ENCODE data around the gene TRABD2B. TPM values are rescaled to one million over a fixed set of nuclear protein-coding genes. Genes with fewer than 3 reads are reported as not detected.

The TRABD2B gene
- total and polyA plus RNA-seq, 7 donors = 0.08 to 0.76 (median 0.42) TPM

DNA sequence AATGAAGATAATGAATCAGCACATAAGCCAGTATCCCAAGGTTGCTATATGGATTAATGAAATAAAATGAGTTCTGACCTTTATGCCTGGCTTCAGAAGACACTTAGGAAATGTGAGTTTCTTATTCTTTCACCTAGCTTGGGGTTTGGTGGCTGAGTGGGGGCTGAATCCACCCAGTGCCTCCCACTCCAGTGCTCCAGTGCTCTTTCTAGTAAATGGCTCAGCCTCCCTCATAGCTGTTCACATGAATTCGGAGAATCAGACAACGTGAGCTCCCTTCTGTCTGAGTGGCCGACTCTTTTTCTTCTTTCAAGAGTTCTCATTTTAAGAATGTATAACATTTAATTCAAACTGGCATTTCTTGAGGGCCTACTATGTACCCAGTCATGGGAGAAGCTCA, 43.5 kb downstream of the TRABD2B start:
- Histone ChIP-seq H3K27ac (no peak overlapping the region), H3K4me3 (no peak overlapping the region), H3K36me3 (ENCODE audit: insufficient read depth in 1 of 2, low read depth in 1 of 2) (no peaks in the 10 kb centered on the region), H3K27me3 (ENCODE audit: insufficient read depth in 3 of 3, low read length in 2 of 3) (no peaks in the 10 kb centered on the region), H3K9me3 (no peaks in the 10 kb centered on the region), H3K4me1 (no peaks in the 10 kb centered on the region)
- intact Hi-C loops (cut with DNase I) = no loop called here
- DNase-seq (no peak), ATAC-seq (no peak)
- TF ChIP-seq CTCF (IDR thresholded peaks at IDR 0.05) = no peak
- 93 to 97% (median 95%) methylated on average over 3 of the region's 3 CpGs for WGBS, 3 donors

DNA sequence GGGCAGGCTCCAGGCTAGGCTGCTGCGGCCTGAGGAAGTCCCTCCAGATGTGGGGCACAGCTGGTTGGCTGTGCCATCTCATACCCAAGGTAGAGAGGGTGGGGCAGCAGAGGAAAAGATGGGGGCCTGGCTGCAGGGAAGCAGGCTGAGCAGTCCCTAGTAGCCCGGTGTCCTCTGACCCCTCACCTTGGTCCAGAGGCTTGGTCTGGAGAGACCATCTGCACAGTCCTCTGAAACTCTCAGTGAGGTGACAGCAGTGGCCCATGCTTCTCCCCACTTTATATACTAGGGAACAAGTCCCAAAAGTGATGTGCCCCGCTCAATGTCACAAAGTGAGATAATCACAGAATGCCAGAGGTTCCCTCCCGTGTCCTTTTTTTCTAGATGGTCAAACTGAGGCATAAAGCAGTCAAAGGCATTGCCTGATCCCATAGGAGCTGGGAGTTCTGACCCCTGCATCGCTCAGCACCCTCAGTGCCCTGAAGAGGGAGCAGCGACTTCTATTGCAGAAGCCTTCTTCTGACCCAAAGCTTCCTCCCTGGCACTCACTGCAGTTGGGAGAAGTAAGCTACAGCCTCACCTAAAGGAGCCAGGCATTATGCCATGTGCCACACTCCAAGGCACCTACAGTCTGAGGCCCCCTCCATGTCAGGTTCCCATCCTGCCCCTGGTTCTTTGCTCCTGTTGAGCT, 45.5 kb downstream of the TRABD2B start:
- H3K36me3 ChIP-seq (ENCODE audit: insufficient read depth in 1 of 2, low read depth in 1 of 2) = no peaks in the 10 kb centered on the region
- no peak overlapping the region for H3K27ac ChIP-seq
- no peaks in the 10 kb centered on the region for H3K9me3 ChIP-seq
- ATAC-seq (no peak), DNase-seq (no peak)
- no peak overlapping the region for H3K4me3 ChIP-seq
- H3K27me3 ChIP-seq (ENCODE audit: insufficient read depth in 3 of 3, low read length in 2 of 3) = no peaks in the 10 kb centered on the region
- intact Hi-C loops (cut with DNase I) = no loop called here
- WGBS, 3 donors = 76 to 81% (median 79%) methylated on average over 6 of the region's 6 CpGs
- H3K4me1 ChIP-seq = no peaks in the 10 kb centered on the region
- TF ChIP-seq CTCF (IDR thresholded peaks at IDR 0.05) = no peak

DNA sequence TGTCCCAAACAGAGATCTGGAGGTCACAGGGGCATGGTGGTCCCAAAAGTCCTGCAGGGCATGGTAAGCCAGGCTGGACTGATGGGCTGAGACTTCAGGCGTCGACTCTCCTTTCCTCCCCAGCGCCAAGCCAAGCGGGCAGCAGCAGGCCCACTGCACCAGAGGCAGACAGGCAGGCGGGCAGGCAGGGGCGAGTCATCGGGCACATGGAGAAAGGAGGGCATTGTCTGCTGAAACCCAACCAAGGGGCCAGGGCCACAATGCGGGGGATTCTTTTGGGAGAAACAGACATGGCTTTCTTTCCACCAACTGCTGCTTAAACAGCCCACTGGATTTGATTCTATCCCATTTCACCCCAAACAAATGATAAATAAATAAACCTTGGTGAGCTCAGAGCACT, 46.2 kb downstream of the TRABD2B start:
- WGBS, 3 donors = 85 to 94% (median 90%) methylated on average over 8 of the region's 8 CpGs
- Histone ChIP-seq H3K4me1 (no peaks in the 10 kb centered on the region), H3K27me3 (ENCODE audit: insufficient read depth in 3 of 3, low read length in 2 of 3) (no peaks in the 10 kb centered on the region), H3K27ac (no peak overlapping the region), H3K9me3 (no peaks in the 10 kb centered on the region), H3K4me3 (no peak overlapping the region), H3K36me3 (ENCODE audit: insufficient read depth in 1 of 2, low read depth in 1 of 2) (no peaks in the 10 kb centered on the region)
- DNase-seq = no peak
- TF ChIP-seq CTCF (IDR thresholded peaks at IDR 0.05) = no peak
- intact Hi-C loops (cut with DNase I) = no loop called here
- no peak for ATAC-seq

GRCh38 chr1:47950471-47950870, 46.7 kb downstream of the TRABD2B start:
- WGBS, 3 donors = 75 to 80% (median 78%) methylated on average over 3 of the region's 3 CpGs
- intact Hi-C loops (cut with DNase I) = no loop called here
- no peaks in the 10 kb centered on the region for H3K9me3 ChIP-seq
- H3K4me3 ChIP-seq = no peak overlapping the region
- ATAC-seq (no peak), DNase-seq (no peak)
- H3K27me3 ChIP-seq (ENCODE audit: insufficient read depth in 3 of 3, low read length in 2 of 3) = no peaks in the 10 kb centered on the region
- H3K36me3 ChIP-seq (ENCODE audit: insufficient read depth in 1 of 2, low read depth in 1 of 2) = no peaks in the 10 kb centered on the region
- H3K27ac ChIP-seq = no peak overlapping the region
- no peaks in the 10 kb centered on the region for H3K4me1 ChIP-seq
- no peak for TF ChIP-seq CTCF (IDR thresholded peaks at IDR 0.05)

GRCh38 chr1:47948126-47948525, 49.1 kb downstream of the TRABD2B start:
- no peak for TF ChIP-seq CTCF (IDR thresholded peaks at IDR 0.05)
- Histone ChIP-seq H3K36me3 (ENCODE audit: insufficient read depth in 1 of 2, low read depth in 1 of 2) (no peaks in the 10 kb centered on the region), H3K4me1 (no peaks in the 10 kb centered on the region), H3K9me3 (no peaks in the 10 kb centered on the region), H3K27ac (no peak overlapping the region), H3K4me3 (no peak overlapping the region), H3K27me3 (ENCODE audit: insufficient read depth in 3 of 3, low read length in 2 of 3) (no peaks in the 10 kb centered on the region)
- DNase-seq = no peak
- no peak for ATAC-seq
- WGBS, 3 donors = 82 to 86% (median 82%) methylated on average over 5 of the region's 5 CpGs
- intact Hi-C loops (cut with DNase I) = no loop called here

Measured in psoas muscle (tissue), 8 donors.